Measurements from ENCODE around the gene KNOP1. TPM values are rescaled to one million over a fixed set of nuclear protein-coding genes. Genes with fewer than 3 reads are reported as not detected.
"Not testable (repeated sequence)": the region's sequence is repeated elsewhere in the genome, so short reads cannot be mapped to it uniquely, and the experiment has no call there.

The KNOP1 gene
- total RNA-seq, 2 experiments from 2014 or later, result 27.8 to 28.6 TPM

- TF ChIP-seq CTCF (IDR thresholded peaks at IDR 0.05), result no peak
- Mint-ChIP-seq H3K27me3 (no peaks in the 10 kb centered on the region), H3K36me3 (ENCODE audit: low read depth) (no peaks in the 10 kb centered on the region), H3K27ac (no peak overlapping the region), H3K9me3 (no peaks in the 10 kb centered on the region), H3K4me1 (ENCODE audit: low read depth) (no peaks in the 10 kb centered on the region), H3K4me3 (no peak overlapping the region)
- ATAC-seq, result no peak
- intact Hi-C loops (cut with micrococcal nuclease), result no loop called here
- no peak for DNase-seq
- CTCF ChIA-PET, result no interaction called here
- POLR2A ChIA-PET, result interaction anchor here (0.6 to 1.2 kb wide), 2 partner anchors 10 to 400 kb away, joined by 3 read pairs; no protein-coding TSS in a partner anchor
Measured at GRCh38 chr16:19722981-19723380, 5.0 kb upstream of the KNOP1 start.

- no peak for ATAC-seq
- no peak for TF ChIP-seq CTCF (IDR thresholded peaks at IDR 0.05)
- intact Hi-C loops (cut with micrococcal nuclease), result no loop called here
- CTCF ChIA-PET, result no interaction called here
- no peaks in the 10 kb centered on the region for H3K9me3 Mint-ChIP-seq
- no peaks in the 10 kb centered on the region for H3K36me3 Mint-ChIP-seq (ENCODE audit: low read depth)
- no peak for DNase-seq
- H3K4me1 Mint-ChIP-seq (ENCODE audit: low read depth), result no peaks in the 10 kb centered on the region
- POLR2A ChIA-PET, result interaction anchor here (0.6 to 1.2 kb wide), 2 partner anchors 9 to 399 kb away, joined by 3 read pairs; no protein-coding TSS in a partner anchor
- no peak overlapping the region for H3K27ac Mint-ChIP-seq
- H3K4me3 Mint-ChIP-seq, result no peak overlapping the region
- no peaks in the 10 kb centered on the region for H3K27me3 Mint-ChIP-seq
Measured at GRCh38 chr16:19722269-19722952, 4.4 kb upstream of the KNOP1 start.

DNA sequence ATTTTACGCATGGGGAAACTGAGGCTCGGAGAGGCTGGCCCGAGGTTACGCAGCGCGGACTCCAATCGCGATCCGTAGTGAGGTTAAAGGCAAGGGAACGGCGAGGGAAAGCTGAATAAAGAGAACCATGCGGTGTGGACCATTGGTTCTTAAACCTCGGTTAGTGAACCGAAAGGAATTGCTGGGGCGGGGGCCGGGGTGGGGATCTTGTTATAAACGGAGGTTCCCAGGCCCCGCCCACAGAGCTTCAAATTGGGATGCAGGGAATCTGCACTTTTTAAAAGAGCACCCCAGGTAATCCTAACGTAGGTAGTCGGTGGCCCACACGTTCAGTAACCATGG is 568 bp upstream of the KNOP1 start:
- peaks cover 21% of the 10 kb centered on the region for H3K36me3 Mint-ChIP-seq (ENCODE audit: low read depth)
- peak overlapping the region; percentile 95 for H3K4me3 Mint-ChIP-seq
- intact Hi-C loops (cut with micrococcal nuclease), result loop anchor here (5.0 kb wide), 1 partner anchor 161 kb away; the partner anchor contains the start of gene VPS35L
- no peaks in the 10 kb centered on the region for H3K9me3 Mint-ChIP-seq
- no peak for ATAC-seq
- no peak for TF ChIP-seq CTCF (IDR thresholded peaks at IDR 0.05)
- H3K4me1 Mint-ChIP-seq (ENCODE audit: low read depth), result peaks cover 18% of the 10 kb centered on the region
- DNase-seq, result peak; percentile 28
- H3K27ac Mint-ChIP-seq, result peak overlapping the region; percentile 37
- no peaks in the 10 kb centered on the region for H3K27me3 Mint-ChIP-seq
- CTCF ChIA-PET, result interaction anchor here (0.6 to 1.2 kb wide), 4 partner anchors 118 to 168 kb away, joined by 3 to 4 read pairs (median 4); partner anchors contain the start of gene VPS35L
- POLR2A ChIA-PET, result interaction anchor here (0.7 to 1.7 kb wide), 6 partner anchors 8 to 165 kb away, joined by 3 to 7 read pairs (median 3); no protein-coding TSS in a partner anchor

GRCh38 chr16:19717314-19717713 is 713 bp downstream of the KNOP1 start:
- no peak for ATAC-seq
- CTCF ChIA-PET, result interaction anchor here (1.0 to 1.1 kb wide), 2 partner anchors 162 to 169 kb away, joined by 3 to 4 read pairs; partner anchors contain the start of gene VPS35L
- Mint-ChIP-seq H3K4me1 (ENCODE audit: low read depth) (peaks cover 20% of the 10 kb centered on the region), H3K27ac (peak overlapping the region; percentile 88), H3K4me3 (peak overlapping the region; percentile 95), H3K9me3 (no peaks in the 10 kb centered on the region), H3K36me3 (ENCODE audit: low read depth) (peaks cover 25% of the 10 kb centered on the region), H3K27me3 (no peaks in the 10 kb centered on the region)
- DNase-seq, result no peak
- intact Hi-C loops (cut with micrococcal nuclease), result loop anchor here (5.0 kb wide), 1 partner anchor 160 kb away; the partner anchor contains the start of gene VPS35L
- POLR2A ChIA-PET, result interaction anchor here (1.1 to 1.7 kb wide), 3 partner anchors 11 to 40 kb away, joined by 3 to 7 read pairs (median 3); no protein-coding TSS in a partner anchor
- no peak for TF ChIP-seq CTCF (IDR thresholded peaks at IDR 0.05)

DNA sequence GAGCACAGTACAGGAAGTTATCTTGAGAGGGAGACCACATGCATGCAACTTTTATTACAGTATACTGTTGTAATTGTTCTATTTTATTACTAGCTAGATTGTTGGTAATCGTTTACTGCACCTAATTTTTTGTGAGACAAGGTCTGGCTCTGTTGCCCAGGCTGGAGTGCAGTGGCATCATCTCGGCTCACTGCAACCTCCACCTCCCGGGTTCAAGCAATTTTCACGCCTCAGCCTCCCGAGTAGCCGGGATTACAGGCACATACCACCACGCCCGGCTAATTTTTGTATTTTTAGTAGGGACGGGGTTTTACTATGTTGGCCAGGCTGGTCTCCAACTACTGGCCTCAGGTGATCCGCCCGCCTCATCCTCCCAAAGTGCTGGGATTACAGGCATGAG is 1.3 kb downstream of the KNOP1 start:
- ATAC-seq, H3K27me3 Mint-ChIP-seq, CTCF ChIA-PET, H3K27ac Mint-ChIP-seq, DNase-seq, H3K9me3 Mint-ChIP-seq: not testable (repeated sequence)
- intact Hi-C loops (cut with micrococcal nuclease), result loop anchor here (5.0 kb wide), 1 partner anchor 159 kb away; the partner anchor contains the start of gene VPS35L
- Mint-ChIP-seq H3K36me3 (ENCODE audit: low read depth) (peaks cover 28% of the 10 kb centered on the region), H3K4me3 (peak overlapping the region; percentile 95), H3K4me1 (ENCODE audit: low read depth) (peaks cover 20% of the 10 kb centered on the region)
- POLR2A ChIA-PET, result interaction anchor here (1.1 kb wide), 1 partner anchor 10 kb away, joined by 3 read pairs; no protein-coding TSS in a partner anchor
